ENCODE measurements around the gene PLPP7.
"Not testable (repeated sequence)": the region's sequence is repeated elsewhere in the genome, so short reads cannot be mapped to it uniquely, and the experiment has no call there.

PLPP7 gene

DNA sequence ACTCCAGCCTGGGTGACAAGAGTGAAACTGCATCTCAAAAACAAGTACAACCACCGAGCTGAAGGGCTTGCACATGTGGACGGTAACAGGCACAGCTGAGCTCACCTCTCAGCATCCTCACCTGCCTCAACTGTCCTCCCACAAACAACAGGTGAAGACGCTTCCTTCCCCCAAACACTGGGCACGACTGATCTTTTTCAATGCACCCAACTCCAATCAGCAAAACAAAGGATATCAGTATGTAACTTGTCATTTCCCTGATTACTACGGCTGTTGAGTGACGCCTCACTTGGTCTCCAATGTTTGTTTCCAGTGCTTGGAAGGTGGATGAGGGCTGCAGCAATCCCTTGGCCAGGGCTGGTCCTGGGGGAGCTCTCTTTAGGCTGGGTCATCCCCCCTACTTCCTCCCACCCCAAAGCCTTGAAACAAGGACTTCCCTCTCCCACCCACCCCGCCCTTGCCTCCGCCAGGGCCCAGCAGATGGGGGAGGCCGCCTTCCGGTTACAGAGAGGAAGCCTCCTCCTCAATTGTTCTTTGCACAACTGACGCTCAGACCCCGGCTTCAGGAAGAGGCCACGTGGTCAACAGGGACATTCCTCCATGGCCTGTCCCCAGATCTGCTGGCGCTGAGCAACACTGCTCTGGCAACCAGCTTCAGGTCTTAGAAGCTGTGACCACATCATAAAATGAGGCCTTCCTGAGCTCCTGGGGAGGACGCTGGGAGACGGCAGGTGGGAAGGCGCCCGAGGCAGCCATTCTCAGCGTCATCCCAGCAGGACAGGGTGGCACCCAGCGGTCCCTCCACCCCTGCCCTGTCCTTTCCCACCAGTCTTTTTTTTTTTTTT lies 19.1 kb upstream of the PLPP7 start:
- peak; percentile 70 for DNase-seq

GRCh38 chr9:131271016-131271273 lies 18.6 kb upstream of the PLPP7 start:
- not testable (repeated sequence) for DNase-seq

- no peak for DNase-seq
Measured at GRCh38 chr9:131271506-131271931, 18.0 kb upstream of the PLPP7 start.

GRCh38 chr9:131272212-131272611 lies 17.3 kb upstream of the PLPP7 start:
- no peak for DNase-seq

DNA sequence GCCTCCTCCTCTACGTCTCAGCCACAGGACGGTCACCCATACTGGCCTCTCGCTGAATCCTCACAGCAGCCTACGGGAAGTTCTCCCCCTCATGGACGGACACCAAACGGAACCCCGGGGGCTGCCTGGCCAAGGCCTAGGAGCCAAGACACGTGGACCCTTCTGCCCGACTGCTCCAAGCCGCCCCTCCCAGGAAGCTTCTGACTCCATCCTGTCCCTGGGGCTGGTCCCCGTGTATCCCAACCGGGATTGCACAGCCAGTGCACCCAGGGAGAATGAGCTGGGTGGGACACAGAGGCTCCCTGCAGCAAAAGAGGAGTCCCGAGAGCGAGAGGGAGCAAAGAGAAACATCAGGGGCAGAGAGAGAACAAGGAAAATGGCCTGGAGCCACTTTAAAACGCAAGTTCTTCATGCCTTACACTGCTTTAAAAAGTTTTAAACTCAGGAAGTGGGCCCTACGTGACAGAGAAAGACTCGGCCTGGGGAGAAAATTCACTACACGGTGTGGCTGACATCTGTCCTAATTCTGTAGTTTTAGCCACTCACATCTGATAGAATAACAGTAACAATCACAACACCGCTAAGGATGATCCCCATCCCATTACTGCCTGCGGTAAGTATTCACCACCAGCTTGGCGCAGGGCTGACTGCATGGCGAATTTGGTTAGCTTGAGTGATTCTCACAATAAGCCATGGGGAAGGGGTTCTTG lies 16.2 kb upstream of the PLPP7 start:
- DNase-seq = peak; percentile 29

- DNase-seq = peak; percentile 76
Measured at GRCh38 chr9:131273856-131274673, 15.5 kb upstream of the PLPP7 start.

- no peak for DNase-seq
Measured at GRCh38 chr9:131274674-131275331, 14.7 kb upstream of the PLPP7 start.

GRCh38 chr9:131275332-131276093 lies 14.0 kb upstream of the PLPP7 start:
- peak; percentile 49 for DNase-seq

- peak; percentile 54 for DNase-seq
Measured at GRCh38 chr9:131276094-131276888, 13.2 kb upstream of the PLPP7 start, which contains the start of gene FAM78A. Gene FAM78A (minus strand): TSS chr9:131276510. CDS start chr9:131276179, 331 bp downstream.

DNA sequence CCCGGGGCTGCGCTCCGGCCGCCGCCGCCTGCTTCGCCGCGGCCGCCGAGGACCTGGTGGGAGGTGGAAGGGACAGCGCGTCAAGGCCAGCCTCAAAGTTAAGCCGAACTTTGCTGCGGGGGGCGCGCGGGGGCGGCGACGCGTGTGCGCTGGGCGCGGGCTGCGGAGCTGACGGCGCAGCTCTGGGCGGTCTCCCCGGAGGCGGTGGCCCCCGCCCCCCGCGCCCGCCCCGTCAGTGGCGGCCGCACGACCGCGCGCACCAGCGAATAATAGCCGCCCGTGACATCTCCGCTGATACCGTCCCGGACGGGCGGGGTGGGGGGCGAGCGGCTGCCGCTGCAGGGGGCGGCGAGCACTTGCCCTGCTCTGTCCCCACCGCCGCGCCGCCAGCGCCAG lies 12.6 kb upstream of the PLPP7 start:
- no peak for DNase-seq

- DNase-seq = no peak
Measured at GRCh38 chr9:131277287-131277909, 12.1 kb upstream of the PLPP7 start.

DNA sequence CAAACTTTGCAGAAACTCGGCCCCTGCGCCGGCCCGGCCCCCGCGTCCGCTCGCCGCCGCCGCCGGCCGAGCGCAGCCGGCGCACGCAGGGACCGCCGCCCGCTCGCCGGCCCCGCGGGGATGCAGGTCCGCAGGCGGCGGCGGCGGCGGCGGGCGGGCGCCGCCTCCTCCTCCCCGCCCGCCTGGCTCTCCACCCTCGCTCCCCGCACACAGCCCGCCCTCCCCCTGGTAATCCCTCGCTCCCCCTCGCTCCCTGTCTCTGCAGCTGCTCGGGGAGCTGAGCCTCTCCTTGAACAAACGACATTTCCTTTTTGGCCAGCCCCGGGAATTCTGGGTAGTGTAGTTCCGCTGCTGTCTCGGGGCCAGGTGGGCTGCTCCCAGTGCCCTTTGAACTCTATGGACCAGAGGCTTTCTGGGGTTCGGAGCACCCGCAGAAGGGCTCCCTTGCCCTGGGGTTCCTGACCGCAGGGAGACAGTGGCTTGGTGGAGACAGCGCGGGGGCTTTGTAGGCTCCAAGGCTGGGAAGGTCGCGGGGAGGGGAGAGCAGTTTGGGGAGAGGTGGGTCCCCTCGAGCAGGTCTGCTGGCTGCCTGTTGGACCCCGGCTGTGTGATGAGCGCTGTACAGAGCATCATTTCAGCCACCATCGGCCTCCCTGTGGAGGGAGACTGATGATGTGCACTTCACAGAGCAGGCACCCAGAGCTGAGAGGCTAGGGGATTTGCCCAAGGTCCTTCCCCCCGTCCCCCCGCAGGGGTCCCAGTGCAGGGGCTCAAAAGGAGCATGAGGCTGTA lies 11.4 kb upstream of the PLPP7 start:
- peak; percentile 42 for DNase-seq

GRCh38 chr9:131278702-131279111 lies 10.8 kb upstream of the PLPP7 start:
- DNase-seq = no peak

DNA sequence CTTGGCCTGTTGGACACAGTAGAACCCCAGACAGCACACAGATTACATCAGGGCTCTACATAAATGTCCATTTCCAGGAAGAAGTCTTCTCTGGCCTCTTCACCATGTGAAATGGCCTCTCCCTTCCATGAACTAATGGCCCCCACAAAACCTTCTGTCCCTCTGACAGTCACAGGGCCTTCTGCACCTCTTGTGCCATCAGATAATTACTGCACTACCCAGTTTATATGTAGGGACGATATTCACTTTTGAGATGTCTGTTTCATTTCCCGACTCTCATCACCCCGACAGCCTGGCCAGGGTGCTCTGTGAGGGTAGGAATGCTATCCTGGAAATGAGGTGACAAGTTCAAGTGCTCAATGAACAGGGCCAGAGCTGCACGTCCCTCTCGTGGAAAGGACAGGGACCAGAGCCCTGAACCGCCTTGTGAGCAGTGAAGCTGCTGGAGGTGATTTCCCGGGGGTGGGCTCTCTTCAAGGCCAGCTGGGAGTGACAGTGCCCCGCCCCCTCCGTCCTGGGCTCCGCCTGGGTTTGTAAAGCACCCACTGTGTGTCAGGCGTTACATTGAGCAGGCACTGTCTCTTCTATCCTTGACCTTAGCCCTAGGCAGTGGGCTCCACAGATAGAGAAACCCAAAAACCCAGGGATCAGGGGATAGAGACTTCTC lies 10.2 kb upstream of the PLPP7 start:
- no peak for DNase-seq

DNA sequence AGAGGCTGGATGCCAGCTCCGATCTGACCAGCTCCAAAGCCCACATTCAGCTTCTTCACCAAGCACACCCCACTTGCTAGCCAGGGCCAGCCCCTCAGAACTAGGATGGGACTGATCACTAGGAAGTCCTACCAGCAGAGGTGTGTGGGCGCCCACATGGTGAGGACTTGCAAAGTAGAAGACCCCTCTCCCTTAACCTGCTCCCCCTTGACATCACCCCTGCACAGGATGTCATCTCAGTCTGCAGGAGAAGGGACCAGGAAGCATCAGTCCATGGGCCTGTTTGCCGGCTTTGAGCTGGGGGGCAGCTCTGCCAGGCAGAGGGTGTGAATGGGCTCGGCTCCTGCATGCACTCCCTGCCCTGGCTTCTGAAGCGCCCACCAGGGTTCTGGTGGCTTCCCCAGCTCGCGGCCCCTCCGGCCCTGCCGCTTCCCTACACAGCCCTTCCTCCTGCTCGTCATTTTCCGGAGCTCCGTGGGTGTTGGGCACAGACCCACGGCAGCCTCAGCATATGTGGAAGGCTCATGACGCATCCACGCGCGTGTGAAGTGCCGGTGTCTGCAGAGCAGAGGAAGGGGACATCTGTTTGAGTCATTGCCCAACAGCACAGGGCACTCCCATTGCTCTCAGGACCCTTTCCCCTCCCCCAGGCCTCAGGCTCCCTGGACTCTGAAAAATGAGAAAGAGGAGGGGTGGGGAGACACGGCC lies 9.5 kb upstream of the PLPP7 start:
- no peak for DNase-seq

- no peak for DNase-seq
Measured at GRCh38 chr9:131280660-131281059, 8.9 kb upstream of the PLPP7 start.

GRCh38 chr9:131281119-131281965 lies 8.2 kb upstream of the PLPP7 start:
- DNase-seq = no peak

- DNase-seq = no peak
Measured at GRCh38 chr9:131282175-131282574, 7.3 kb upstream of the PLPP7 start.
